ENCODE measurements around the gene CNTNAP2.
"Not testable (repeated sequence)": the region's sequence is repeated elsewhere in the genome, so short reads cannot be mapped to it uniquely, and the experiment has no call there.

Gene CNTNAP2

DNA sequence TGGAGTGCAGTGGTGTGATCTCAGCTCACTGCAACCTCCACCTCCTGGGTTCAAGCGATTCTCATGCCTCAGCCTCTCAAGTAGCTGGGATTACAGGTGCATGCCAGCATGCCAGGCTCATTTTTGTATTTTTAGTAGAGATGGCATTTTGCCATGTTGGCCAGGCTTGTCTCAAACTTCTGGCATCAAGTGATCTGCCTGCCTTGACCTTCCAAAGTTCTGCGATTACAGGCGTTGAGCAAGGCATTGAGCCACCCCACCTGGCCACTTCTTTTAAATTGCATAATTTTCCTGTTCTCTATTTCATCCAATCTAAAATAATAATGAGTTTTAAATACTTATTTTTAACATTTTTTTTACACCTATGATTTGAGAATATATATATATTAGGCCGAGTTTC is 1961.5 kb downstream of the CNTNAP2 start:
- not testable (repeated sequence) for H3K4me3 ChIP-seq (ENCODE audit: insufficient read depth, low read depth, low read length)
- 91 to 93% methylated on average over 4 of the region's 4 CpGs for WGBS, 2 experiments

DNA sequence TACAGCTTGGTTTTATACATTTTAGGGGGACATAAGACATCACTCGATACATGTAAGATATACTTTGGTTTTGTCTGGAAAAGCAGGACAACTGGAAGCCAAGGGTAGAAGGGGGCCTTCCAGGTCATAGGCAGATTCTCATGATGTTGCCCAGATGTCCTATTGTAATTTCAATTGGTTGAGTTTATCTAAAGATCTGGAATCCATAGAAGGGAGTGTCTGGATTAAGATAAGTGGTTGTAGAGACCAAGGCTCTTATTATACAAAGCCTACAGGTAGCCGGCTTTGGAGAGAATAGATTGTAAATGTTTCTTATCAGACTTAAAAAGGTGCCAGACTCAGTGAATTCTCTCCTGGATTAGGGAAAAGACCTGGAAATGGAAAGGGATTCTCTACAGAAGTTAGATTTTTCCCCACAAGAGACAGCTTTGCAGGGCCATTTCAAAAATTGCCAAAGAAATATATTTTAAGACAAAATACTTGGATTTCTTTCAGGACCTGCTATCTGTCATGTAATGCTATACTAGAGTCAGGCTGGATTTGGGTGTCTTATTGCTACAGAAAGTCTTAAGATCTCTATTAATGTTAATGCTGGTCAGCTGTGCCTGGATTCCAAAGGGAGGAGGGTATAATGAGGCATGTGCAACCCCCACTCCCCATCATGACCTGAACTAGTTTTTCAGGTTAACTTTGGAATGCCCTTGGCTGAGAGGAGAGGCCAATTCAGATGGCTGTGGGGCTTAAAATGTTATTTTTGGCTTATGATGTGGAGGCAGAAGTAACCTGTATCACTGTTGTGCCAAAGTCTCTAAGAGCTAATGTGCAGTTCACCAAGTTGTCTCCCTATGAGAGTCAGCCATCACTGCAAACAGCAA is 1962.8 kb downstream of the CNTNAP2 start:
- Histone ChIP-seq H3K4me3 (ENCODE audit: insufficient read depth, low read depth, low read length) (no peak overlapping the region), H3K4me1 (ENCODE audit: control insufficient read depth, insufficient read depth, low read length) (no peaks in the 10 kb centered on the region), H3K9me3 (ENCODE audit: control insufficient read depth, low read length) (peaks cover 2% of the 10 kb centered on the region), H3K27ac (ENCODE audit: insufficient read depth, low read depth, low read length, poor library complexity, severe bottlenecking) (no peak overlapping the region), H3K27me3 (ENCODE audit: control insufficient read depth, insufficient read depth, low read length, poor library complexity, severe bottlenecking) (no peaks in the 10 kb centered on the region), H3K36me3 (ENCODE audit: control insufficient read depth, insufficient read depth, low read length) (no peaks in the 10 kb centered on the region)
- 91 to 100% methylated on average over 2 of the region's 2 CpGs for WGBS, 2 experiments

More for the DNA sequence above, 1961.5 kb downstream of the CNTNAP2 start:
- not testable (repeated sequence) for H3K27me3 ChIP-seq (ENCODE audit: control insufficient read depth, insufficient read depth, low read length, poor library complexity, severe bottlenecking); H3K9me3 ChIP-seq (ENCODE audit: control insufficient read depth, low read length); H3K36me3 ChIP-seq (ENCODE audit: control insufficient read depth, insufficient read depth, low read length); H3K27ac ChIP-seq (ENCODE audit: insufficient read depth, low read depth, low read length, poor library complexity, severe bottlenecking); H3K4me1 ChIP-seq (ENCODE audit: control insufficient read depth, insufficient read depth, low read length)

DNA sequence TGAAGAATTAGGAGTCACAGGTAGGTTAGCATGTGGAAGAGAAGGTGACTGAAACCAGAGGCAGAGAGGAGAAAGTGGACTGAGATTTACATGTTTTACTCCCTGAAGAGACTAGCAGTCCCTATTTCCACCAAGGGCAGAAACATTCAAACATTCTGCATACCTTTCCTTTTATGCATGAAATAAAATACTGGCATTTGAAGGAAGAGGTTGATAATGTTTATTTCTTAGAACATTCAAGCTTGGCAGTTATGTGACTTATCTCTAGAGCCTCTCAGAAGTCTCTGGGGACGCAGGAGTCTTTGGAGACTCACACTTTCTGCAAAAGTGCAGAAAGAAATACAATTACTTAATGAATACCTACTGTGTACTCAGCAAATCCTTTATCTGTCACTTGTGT is 1966.8 kb downstream of the CNTNAP2 start:
- Histone ChIP-seq H3K27me3 (ENCODE audit: control insufficient read depth, insufficient read depth, low read length, poor library complexity, severe bottlenecking) (no peaks in the 10 kb centered on the region), H3K9me3 (ENCODE audit: control insufficient read depth, low read length) (peaks cover 2% of the 10 kb centered on the region), H3K4me1 (ENCODE audit: control insufficient read depth, insufficient read depth, low read length) (no peaks in the 10 kb centered on the region), H3K27ac (ENCODE audit: insufficient read depth, low read depth, low read length, poor library complexity, severe bottlenecking) (no peak overlapping the region), H3K4me3 (ENCODE audit: insufficient read depth, low read depth, low read length) (no peak overlapping the region), H3K36me3 (ENCODE audit: control insufficient read depth, insufficient read depth, low read length) (no peaks in the 10 kb centered on the region)
- 83 to 84% methylated on average over 1 of the region's 1 CpG for WGBS, 2 experiments

DNA sequence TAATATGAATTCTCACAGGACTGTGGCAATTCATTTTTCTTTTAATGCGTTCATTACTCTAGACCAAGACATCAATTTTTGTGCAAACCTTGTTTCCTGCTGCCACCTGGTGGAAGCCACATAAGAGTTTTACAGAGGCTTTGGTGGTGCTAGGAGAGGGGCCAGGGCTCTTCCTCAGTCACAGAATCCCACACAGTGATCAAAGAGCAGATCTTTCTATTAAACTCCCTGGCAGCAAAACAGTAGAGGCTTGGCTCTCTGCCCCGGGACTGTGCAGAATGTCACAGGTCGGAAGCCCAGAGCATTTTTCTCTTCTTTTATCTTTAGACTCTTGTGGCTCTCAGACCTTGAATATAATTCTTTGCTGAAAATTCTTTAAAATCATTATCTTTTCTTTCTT is 1967.5 kb downstream of the CNTNAP2 start:
- Histone ChIP-seq H3K27ac (ENCODE audit: insufficient read depth, low read depth, low read length, poor library complexity, severe bottlenecking) (no peak overlapping the region), H3K4me1 (ENCODE audit: control insufficient read depth, insufficient read depth, low read length) (no peaks in the 10 kb centered on the region), H3K27me3 (ENCODE audit: control insufficient read depth, insufficient read depth, low read length, poor library complexity, severe bottlenecking) (no peaks in the 10 kb centered on the region), H3K4me3 (ENCODE audit: insufficient read depth, low read depth, low read length) (no peak overlapping the region), H3K9me3 (ENCODE audit: control insufficient read depth, low read length) (peaks cover 2% of the 10 kb centered on the region), H3K36me3 (ENCODE audit: control insufficient read depth, insufficient read depth, low read length) (no peaks in the 10 kb centered on the region)
- 43 to 49% methylated on average over 3 of the region's 3 CpGs for WGBS, 2 experiments

DNA sequence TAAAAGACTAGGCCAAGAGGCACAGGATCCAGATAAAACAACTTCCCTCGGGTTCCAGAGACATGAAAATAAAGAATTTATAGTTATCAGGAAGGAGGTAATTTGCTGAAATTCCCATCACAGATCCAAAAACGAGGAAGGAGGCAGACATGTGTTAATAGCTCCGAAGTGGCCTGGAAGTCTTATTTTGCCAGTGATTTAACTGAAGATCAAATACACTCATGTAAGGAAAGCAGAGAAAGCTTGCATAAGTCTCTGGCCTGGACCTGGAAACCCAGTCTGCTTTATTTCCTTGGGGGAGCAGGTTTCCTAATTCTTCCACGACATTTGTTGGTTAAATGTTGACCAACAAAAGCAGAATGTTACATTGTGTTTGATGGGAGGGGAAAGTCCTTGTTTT is 1975.3 kb downstream of the CNTNAP2 start:
- H3K9me3 ChIP-seq (ENCODE audit: control insufficient read depth, low read length), result no peaks in the 10 kb centered on the region
- WGBS, 2 experiments, result 90 to 99% methylated on average over 4 of the region's 4 CpGs
- no peaks in the 10 kb centered on the region for H3K27me3 ChIP-seq (ENCODE audit: control insufficient read depth, insufficient read depth, low read length, poor library complexity, severe bottlenecking)
- no peak overlapping the region for H3K27ac ChIP-seq (ENCODE audit: insufficient read depth, low read depth, low read length, poor library complexity, severe bottlenecking)
- H3K36me3 ChIP-seq (ENCODE audit: control insufficient read depth, insufficient read depth, low read length), result no peaks in the 10 kb centered on the region
- H3K4me1 ChIP-seq (ENCODE audit: control insufficient read depth, insufficient read depth, low read length), result no peaks in the 10 kb centered on the region
- H3K4me3 ChIP-seq (ENCODE audit: insufficient read depth, low read depth, low read length), result no peak overlapping the region

DNA sequence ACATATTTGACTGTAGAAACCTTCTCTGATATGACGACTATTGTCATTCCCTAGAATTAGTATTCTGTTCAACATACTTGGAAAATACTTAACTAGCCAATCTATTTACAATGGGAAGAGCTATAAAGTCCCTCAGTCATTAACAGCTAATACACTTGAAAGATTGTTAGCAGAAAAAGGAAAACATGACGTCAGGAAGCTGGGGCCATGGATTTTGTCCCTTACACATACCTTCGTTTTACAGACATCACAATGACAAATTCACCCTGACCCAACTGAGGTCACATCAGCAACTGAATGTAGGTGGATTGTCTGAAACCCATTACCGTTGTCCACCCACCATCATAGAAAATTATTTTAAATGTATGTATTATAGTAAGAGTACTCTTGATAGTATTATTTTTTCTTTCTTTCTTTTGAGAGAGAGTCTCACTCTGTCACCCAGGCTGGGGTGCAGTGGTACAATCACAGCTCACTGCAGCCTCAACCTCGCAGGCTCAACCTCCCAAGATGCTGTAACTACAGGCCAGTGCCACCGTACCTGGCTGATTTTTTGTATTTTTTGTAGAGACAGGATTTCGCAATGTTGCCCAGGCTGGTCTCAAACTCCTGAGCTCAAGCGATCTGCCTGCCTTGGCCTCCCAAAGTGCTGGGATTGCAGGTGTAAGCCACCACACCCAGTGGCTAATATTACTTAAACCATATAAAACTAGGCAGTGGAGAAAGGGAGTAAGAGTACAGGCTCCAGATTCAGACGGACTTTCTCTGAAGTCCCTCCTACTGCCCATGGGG is 1977.0 kb downstream of the CNTNAP2 start:
- 88 to 91% methylated on average over 8 of the region's 9 CpGs for WGBS, 2 experiments
- no peaks in the 10 kb centered on the region for H3K4me1 ChIP-seq (ENCODE audit: control insufficient read depth, insufficient read depth, low read length)
- no peak overlapping the region for H3K27ac ChIP-seq (ENCODE audit: insufficient read depth, low read depth, low read length, poor library complexity, severe bottlenecking)
- H3K36me3 ChIP-seq (ENCODE audit: control insufficient read depth, insufficient read depth, low read length), result no peaks in the 10 kb centered on the region
- no peaks in the 10 kb centered on the region for H3K9me3 ChIP-seq (ENCODE audit: control insufficient read depth, low read length)
- no peak overlapping the region for H3K4me3 ChIP-seq (ENCODE audit: insufficient read depth, low read depth, low read length)
- H3K27me3 ChIP-seq (ENCODE audit: control insufficient read depth, insufficient read depth, low read length, poor library complexity, severe bottlenecking), result no peaks in the 10 kb centered on the region

DNA sequence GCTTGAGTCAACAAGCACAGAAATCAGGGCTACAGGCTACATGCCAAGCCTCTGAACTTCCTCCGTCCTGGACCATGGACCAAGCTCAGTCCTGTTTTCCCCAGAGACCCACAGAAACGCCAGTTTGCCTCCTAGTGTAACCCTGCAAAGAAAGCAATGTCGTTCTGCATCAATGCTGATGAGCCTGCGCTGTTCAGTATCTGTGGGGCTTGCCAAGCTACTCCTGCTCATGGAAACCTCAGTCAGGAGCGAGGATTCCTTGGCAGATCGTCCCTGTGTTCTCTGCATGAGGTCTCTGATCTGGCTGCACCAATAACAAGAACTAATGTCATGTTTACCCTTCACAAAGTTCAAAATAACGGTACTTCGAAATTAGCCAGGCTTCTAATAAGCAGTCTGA is 1978.5 kb downstream of the CNTNAP2 start:
- no peaks in the 10 kb centered on the region for H3K36me3 ChIP-seq (ENCODE audit: control insufficient read depth, insufficient read depth, low read length)
- no peak overlapping the region for H3K4me3 ChIP-seq (ENCODE audit: insufficient read depth, low read depth, low read length)
- no peaks in the 10 kb centered on the region for H3K27me3 ChIP-seq (ENCODE audit: control insufficient read depth, insufficient read depth, low read length, poor library complexity, severe bottlenecking)
- H3K27ac ChIP-seq (ENCODE audit: insufficient read depth, low read depth, low read length, poor library complexity, severe bottlenecking), result no peak overlapping the region
- no peaks in the 10 kb centered on the region for H3K4me1 ChIP-seq (ENCODE audit: control insufficient read depth, insufficient read depth, low read length)
- no peaks in the 10 kb centered on the region for H3K9me3 ChIP-seq (ENCODE audit: control insufficient read depth, low read length)
- WGBS, 2 experiments, result 82 to 83% methylated on average over 8 of the region's 8 CpGs

DNA sequence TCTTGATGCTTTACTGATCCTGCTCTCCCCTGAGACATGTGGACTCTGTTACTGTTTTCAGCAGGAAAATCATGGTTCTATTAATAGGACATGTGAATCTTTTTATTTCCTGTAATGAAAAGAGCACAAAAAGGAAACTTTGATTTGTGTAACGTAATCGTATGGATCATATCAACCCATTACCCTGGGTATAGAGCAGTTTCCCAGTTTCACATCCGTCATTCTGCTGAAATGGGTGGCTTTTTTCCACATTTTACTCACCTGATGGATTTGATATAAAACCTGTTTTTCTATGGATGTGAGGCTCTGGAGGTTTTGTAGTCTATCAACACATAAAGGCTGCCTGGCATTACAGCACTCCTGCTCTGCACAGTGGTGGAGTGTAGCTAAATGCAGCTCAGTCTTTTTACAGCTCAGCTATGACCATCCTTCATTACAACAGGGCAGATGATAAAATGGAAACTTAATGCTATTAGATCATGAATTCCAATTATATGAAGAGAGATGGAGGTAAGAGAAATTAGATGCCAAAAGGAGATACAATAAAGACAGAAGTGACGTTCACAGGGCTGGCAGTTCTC is 1987.6 kb downstream of the CNTNAP2 start:
- H3K9me3 ChIP-seq (ENCODE audit: control insufficient read depth, low read length), result no peaks in the 10 kb centered on the region
- WGBS, 2 experiments, result 89 to 96% methylated on average over 4 of the region's 4 CpGs
- H3K27me3 ChIP-seq (ENCODE audit: control insufficient read depth, insufficient read depth, low read length, poor library complexity, severe bottlenecking), result no peaks in the 10 kb centered on the region
- no peaks in the 10 kb centered on the region for H3K36me3 ChIP-seq (ENCODE audit: control insufficient read depth, insufficient read depth, low read length)
- H3K27ac ChIP-seq (ENCODE audit: insufficient read depth, low read depth, low read length, poor library complexity, severe bottlenecking), result no peak overlapping the region
- no peak overlapping the region for H3K4me3 ChIP-seq (ENCODE audit: insufficient read depth, low read depth, low read length)
- H3K4me1 ChIP-seq (ENCODE audit: control insufficient read depth, insufficient read depth, low read length), result no peaks in the 10 kb centered on the region

DNA sequence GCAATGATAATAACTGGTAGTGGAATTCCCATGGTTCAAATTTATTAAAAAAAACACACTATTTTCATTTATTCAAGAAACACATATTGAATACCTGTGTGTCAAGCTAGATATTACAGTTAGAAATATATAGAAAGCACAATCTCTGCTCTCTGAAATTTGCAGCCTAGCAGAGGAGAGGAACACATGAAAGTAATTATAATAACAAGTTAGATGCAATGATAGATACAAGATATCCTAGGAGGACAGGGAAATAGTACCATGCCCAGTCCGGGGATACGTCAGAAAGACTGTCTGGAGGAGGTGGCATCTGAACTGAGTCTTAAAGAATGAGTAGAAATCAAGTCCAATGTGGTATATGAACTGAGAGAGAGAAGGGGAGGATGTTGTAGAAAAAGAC is 1988.3 kb downstream of the CNTNAP2 start:
- H3K9me3 ChIP-seq (ENCODE audit: control insufficient read depth, low read length), result no peaks in the 10 kb centered on the region
- H3K4me1 ChIP-seq (ENCODE audit: control insufficient read depth, insufficient read depth, low read length), result no peaks in the 10 kb centered on the region
- H3K27ac ChIP-seq (ENCODE audit: insufficient read depth, low read depth, low read length, poor library complexity, severe bottlenecking), result no peak overlapping the region
- no peak overlapping the region for H3K4me3 ChIP-seq (ENCODE audit: insufficient read depth, low read depth, low read length)
- no peaks in the 10 kb centered on the region for H3K36me3 ChIP-seq (ENCODE audit: control insufficient read depth, insufficient read depth, low read length)
- H3K27me3 ChIP-seq (ENCODE audit: control insufficient read depth, insufficient read depth, low read length, poor library complexity, severe bottlenecking), result no peaks in the 10 kb centered on the region
- WGBS, 2 experiments, result 95 to 97% methylated on average over 2 of the region's 2 CpGs

DNA sequence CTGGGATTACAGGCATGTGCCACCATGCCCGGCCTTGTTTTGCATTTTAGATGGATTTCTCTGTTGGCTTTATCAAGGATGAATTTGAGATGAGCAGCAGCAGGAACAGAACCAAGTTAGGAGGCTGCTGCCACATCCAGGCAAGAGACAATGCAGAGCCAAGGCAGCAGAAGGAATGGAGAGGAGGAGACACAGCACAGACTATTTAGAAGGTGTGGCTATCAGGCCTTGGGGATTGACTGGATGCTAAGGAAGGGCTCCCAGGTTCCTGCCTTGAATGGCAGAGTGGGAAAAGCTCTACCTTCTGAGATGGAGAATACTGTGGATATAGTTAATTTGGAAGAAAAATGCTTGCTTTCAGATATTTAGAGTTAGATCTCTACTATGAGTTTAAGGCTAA is 1989.3 kb downstream of the CNTNAP2 start:
- 83 to 98% methylated on average over 1 of the region's 1 CpG for WGBS, 2 experiments
- Histone ChIP-seq H3K9me3 (ENCODE audit: control insufficient read depth, low read length) (no peaks in the 10 kb centered on the region), H3K4me1 (ENCODE audit: control insufficient read depth, insufficient read depth, low read length) (no peaks in the 10 kb centered on the region), H3K36me3 (ENCODE audit: control insufficient read depth, insufficient read depth, low read length) (no peaks in the 10 kb centered on the region), H3K4me3 (ENCODE audit: insufficient read depth, low read depth, low read length) (no peak overlapping the region), H3K27me3 (ENCODE audit: control insufficient read depth, insufficient read depth, low read length, poor library complexity, severe bottlenecking) (no peaks in the 10 kb centered on the region), H3K27ac (ENCODE audit: insufficient read depth, low read depth, low read length, poor library complexity, severe bottlenecking) (no peak overlapping the region)

Measured in ectodermal cell (in vitro differentiated cells).